Measurements from ENCODE around the gene SPOCD1.

DNA sequence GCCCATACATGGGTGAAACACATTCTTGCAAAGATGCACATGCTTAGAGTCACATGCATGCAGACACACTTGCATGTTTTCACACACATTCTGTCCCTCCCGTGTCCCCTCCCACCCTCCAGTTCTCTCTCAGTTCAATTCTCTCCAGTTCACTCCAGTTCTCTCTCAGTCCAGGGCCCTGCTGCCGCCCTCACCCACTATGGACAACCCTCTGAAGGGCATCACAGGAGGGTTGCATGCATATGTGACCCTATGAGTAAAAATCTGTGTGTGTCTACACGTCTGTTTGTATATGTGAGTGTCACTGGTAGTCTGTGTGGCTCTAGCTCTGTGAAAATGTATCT, 29.9 kb downstream of the SPOCD1 start:
- TF ChIP-seq, protein P1, sequence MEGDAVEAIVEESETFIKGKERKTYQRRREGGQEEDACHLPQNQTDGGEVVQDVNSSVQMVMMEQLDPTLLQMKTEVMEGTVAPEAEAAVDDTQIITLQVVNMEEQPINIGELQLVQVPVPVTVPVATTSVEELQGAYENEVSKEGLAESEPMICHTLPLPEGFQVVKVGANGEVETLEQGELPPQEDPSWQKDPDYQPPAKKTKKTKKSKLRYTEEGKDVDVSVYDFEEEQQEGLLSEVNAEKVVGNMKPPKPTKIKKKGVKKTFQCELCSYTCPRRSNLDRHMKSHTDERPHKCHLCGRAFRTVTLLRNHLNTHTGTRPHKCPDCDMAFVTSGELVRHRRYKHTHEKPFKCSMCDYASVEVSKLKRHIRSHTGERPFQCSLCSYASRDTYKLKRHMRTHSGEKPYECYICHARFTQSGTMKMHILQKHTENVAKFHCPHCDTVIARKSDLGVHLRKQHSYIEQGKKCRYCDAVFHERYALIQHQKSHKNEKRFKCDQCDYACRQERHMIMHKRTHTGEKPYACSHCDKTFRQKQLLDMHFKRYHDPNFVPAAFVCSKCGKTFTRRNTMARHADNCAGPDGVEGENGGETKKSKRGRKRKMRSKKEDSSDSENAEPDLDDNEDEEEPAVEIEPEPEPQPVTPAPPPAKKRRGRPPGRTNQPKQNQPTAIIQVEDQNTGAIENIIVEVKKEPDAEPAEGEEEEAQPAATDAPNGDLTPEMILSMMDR (IDR thresholded peaks at IDR 0.05; ENCODE audit: low read depth, low read length): no peak
- TF ChIP-seq POLR2A (IDR thresholded peaks at IDR 0.05; ENCODE audit: extremely low read depth, insufficient read length): no peak
- TF ChIP-seq, protein P2, sequence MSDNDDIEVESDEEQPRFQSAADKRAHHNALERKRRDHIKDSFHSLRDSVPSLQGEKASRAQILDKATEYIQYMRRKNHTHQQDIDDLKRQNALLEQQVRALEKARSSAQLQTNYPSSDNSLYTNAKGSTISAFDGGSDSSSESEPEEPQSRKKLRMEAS (IDR thresholded peaks at IDR 0.05; ENCODE audit: low read depth, low read length): no peak
